ENCODE measurements around the gene RPE65. TPM values are rescaled to one million over a fixed set of nuclear protein-coding genes. Genes with fewer than 3 reads are reported as not detected.

Gene RPE65
- total and polyA plus RNA-seq, 2 donors (not counting 1 experiment from before 2014, with no cell fraction given) = not detected

GRCh38 chr1:68453060-68453670, 3.4 kb upstream of the RPE65 start:
- ATAC-seq (ENCODE audit: low read depth) (no peak), DNase-seq (no peak)
- no peaks in the 10 kb centered on the region for H3K9me3 Mint-ChIP-seq (ENCODE audit: insufficient read depth)
- H3K9ac ChIP-seq (ENCODE audit: low read length) = no peak overlapping the region
- no peak overlapping the region for H3K4me3 ChIP-seq (ENCODE audit: control extremely low read depth in 1 of 5, extremely low read depth in 1 of 5, insufficient read depth in 1 of 5, low read depth in 2 of 5, low read length in 4 of 5)
- H3K79me2 ChIP-seq (ENCODE audit: control insufficient read depth, insufficient read depth, low read length) = no peaks in the 10 kb centered on the region
- H3K27me3 Mint-ChIP-seq = peaks cover 15% of the 10 kb centered on the region
- no peaks in the 10 kb centered on the region for H3K9me3 ChIP-seq (ENCODE audit: control extremely low read depth in 1 of 3, control insufficient read depth in 2 of 3, insufficient read depth in 1 of 3, low read length in 2 of 3)
- H3K4me2 ChIP-seq (replicated peaks; ENCODE audit: low read depth, low read length, poor library complexity, severe bottlenecking) = no peak overlapping the region
- no peaks in the 10 kb centered on the region for H3K4me1 Mint-ChIP-seq
- no peaks in the 10 kb centered on the region for H4K20me1 ChIP-seq (ENCODE audit: control insufficient read depth, insufficient read depth, low read length, poor library complexity, severe bottlenecking)
- WGBS (ENCODE audit: insufficient coverage) = 97% methylated on average over 4 of the region's 8 CpGs
- ChIA-PET POLR2A (no interaction called here), CTCF (no interaction called here)
- no peak overlapping the region for H2AFZ ChIP-seq (ENCODE audit: insufficient read depth, low read depth, low read length, poor library complexity, severe bottlenecking)
- no peak overlapping the region for H3K27ac Mint-ChIP-seq
- intact Hi-C loops (cut with micrococcal nuclease) = no loop called here
- peaks cover 0 to 2% (median 0%) of the 10 kb centered on the region in 4 experiments for H3K27me3 ChIP-seq (replicated peaks in 1 of 4; ENCODE audit: control extremely low read depth in 1 of 4, control insufficient read depth in 3 of 4, insufficient read depth in 4 of 4, low read length in 3 of 4)
- no peaks in the 10 kb centered on the region for H3K4me1 ChIP-seq (ENCODE audit: control insufficient read depth in 2 of 2, insufficient read depth in 2 of 2, low read length in 2 of 2)
- TF ChIP-seq CTCF (IDR thresholded peaks at IDR 0.05) (no peak), EZH2 (IDR thresholded peaks at IDR 0.05; ENCODE audit: borderline replicate concordance, insufficient read depth, low read depth, low read length, poor library complexity, severe bottlenecking) (no peak)
- H3K27ac ChIP-seq (ENCODE audit: low read length in 2 of 2) = no peak overlapping the region
- H3K36me3 ChIP-seq (replicated peaks in 1 of 2; ENCODE audit: control extremely low read depth in 1 of 2, control insufficient read depth in 1 of 2, extremely low read depth in 1 of 2, insufficient read depth in 2 of 2, low read length in 1 of 2) = no peaks in the 10 kb centered on the region
- H3K4me3 Mint-ChIP-seq = no peak overlapping the region

- H3K27me3 ChIP-seq (replicated peaks in 1 of 4; ENCODE audit: control extremely low read depth in 1 of 4, control insufficient read depth in 3 of 4, insufficient read depth in 4 of 4, low read length in 3 of 4) = peaks cover 0 to 2% (median 0%) of the 10 kb centered on the region in 4 experiments
- no peaks in the 10 kb centered on the region for H3K4me1 ChIP-seq (ENCODE audit: control insufficient read depth in 2 of 2, insufficient read depth in 2 of 2, low read length in 2 of 2)
- intact Hi-C loops (cut with micrococcal nuclease) = no loop called here
- POLR2A ChIA-PET = no interaction called here
- H4K20me1 ChIP-seq (ENCODE audit: control insufficient read depth, insufficient read depth, low read length, poor library complexity, severe bottlenecking) = no peaks in the 10 kb centered on the region
- no peak overlapping the region for H3K4me3 Mint-ChIP-seq
- CTCF ChIA-PET = interaction anchor here (0.8 kb wide), 1 partner anchor 12 kb away, joined by 3 read pairs; no protein-coding TSS in a partner anchor
- no peak overlapping the region for H3K4me3 ChIP-seq (ENCODE audit: control extremely low read depth in 1 of 5, extremely low read depth in 1 of 5, insufficient read depth in 1 of 5, low read depth in 2 of 5, low read length in 4 of 5)
- no peak for TF ChIP-seq CTCF (IDR thresholded peaks at IDR 0.05)
- TF ChIP-seq EZH2 (IDR thresholded peaks at IDR 0.05; ENCODE audit: borderline replicate concordance, insufficient read depth, low read depth, low read length, poor library complexity, severe bottlenecking) = no peak
- H3K9ac ChIP-seq (ENCODE audit: low read length) = no peak overlapping the region
- ATAC-seq (ENCODE audit: low read depth) (no peak), DNase-seq (no peak)
- 50% methylated on average over 1 of the region's 7 CpGs for WGBS (ENCODE audit: insufficient coverage)
- no peaks in the 10 kb centered on the region for H3K9me3 Mint-ChIP-seq (ENCODE audit: insufficient read depth)
- no peaks in the 10 kb centered on the region for H3K79me2 ChIP-seq (ENCODE audit: control insufficient read depth, insufficient read depth, low read length)
- no peaks in the 10 kb centered on the region for H3K9me3 ChIP-seq (ENCODE audit: control extremely low read depth in 1 of 3, control insufficient read depth in 2 of 3, insufficient read depth in 1 of 3, low read length in 2 of 3)
- no peak overlapping the region for H3K27ac Mint-ChIP-seq
- H3K27ac ChIP-seq (ENCODE audit: low read length in 2 of 2) = no peak overlapping the region
- no peak overlapping the region for H3K4me2 ChIP-seq (replicated peaks; ENCODE audit: low read depth, low read length, poor library complexity, severe bottlenecking)
- no peaks in the 10 kb centered on the region for H3K36me3 ChIP-seq (replicated peaks in 1 of 2; ENCODE audit: control extremely low read depth in 1 of 2, control insufficient read depth in 1 of 2, extremely low read depth in 1 of 2, insufficient read depth in 2 of 2, low read length in 1 of 2)
- H3K27me3 Mint-ChIP-seq = peaks cover 17% of the 10 kb centered on the region
- H3K4me1 Mint-ChIP-seq = no peaks in the 10 kb centered on the region
- H2AFZ ChIP-seq (ENCODE audit: insufficient read depth, low read depth, low read length, poor library complexity, severe bottlenecking) = no peak overlapping the region
Observed at GRCh38 chr1:68448365-68448764, 1.4 kb downstream of the RPE65 start.
